GM21786 (cell line): Measurements from ENCODE around the gene ENGASE.

Source experiments
- ATAC-seq: cut with Tn5 transposase; IDR thresholded peaks from one replicate; pipeline ENCODE4 v1.9.1; 2021; ENCODE audit not compliant: unreplicated experiment

Gene ENGASE

DNA sequence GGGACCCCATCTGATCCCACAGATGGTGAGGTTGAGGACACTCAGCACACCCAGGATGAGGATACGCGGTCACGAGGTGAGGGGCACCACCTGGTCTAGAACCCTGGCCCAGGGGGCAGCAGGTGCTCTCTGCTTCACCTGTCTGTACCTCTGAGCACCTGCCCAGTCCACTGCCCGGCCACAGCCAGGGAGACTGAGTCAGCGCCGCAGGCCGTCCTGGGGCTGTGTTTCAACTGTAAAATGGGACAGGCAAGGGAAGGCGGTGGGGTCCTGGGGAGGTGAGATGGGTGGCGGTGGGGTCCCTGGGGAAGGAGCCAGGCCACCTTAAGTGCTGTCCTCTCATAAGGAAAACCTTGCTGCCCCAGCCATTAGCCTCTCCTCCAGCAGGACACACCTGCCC, 60.4 kb downstream of the ENGASE start:
- ATAC-seq = no peak

DNA sequence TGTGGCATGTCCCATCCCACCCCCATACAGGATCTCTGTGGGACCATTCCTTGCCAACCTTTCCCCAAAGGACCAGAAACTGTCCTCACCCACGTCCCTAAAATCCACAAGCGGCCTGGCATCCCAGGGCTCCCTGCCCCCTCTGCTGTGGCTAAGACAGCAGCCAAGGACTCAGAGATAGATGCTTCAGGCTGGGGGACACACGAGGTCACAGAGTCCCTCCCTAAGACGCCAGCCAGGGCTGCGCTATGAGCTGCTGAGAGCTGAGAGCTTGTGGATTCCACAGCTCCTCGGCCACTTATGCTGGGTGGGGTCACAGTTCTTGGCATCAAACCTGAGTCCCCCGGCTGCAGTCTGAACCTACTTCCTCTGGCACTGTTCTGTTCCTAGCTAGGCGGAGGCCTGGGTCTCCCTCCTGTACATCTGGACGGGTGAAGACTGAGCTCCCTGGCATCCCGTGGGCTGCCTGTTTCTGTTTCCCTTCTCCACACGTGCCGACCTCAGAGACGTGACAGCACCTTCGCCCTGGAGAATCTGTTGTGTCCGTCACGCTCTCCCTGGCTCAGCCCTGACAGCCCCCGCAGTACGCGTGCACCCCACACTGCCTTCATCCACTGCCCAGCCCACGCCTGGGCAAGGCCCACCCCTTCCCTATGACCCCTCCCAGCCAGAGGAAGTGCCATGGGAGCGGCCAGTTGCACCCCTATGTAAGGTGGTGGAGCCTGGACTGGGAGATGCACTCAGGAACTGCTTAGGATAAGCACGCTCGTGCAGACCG, 61.2 kb downstream of the ENGASE start:
- ATAC-seq = no peak
